AG20443 (cell line): ENCODE results near the gene DPM2.

Experiments used
- DNase-seq: peaks from one replicate; pipeline ENCODE4 v3.0.0; 2012; ENCODE audit warnings: low spot score, mixed read lengths

Gene DPM2

DNA sequence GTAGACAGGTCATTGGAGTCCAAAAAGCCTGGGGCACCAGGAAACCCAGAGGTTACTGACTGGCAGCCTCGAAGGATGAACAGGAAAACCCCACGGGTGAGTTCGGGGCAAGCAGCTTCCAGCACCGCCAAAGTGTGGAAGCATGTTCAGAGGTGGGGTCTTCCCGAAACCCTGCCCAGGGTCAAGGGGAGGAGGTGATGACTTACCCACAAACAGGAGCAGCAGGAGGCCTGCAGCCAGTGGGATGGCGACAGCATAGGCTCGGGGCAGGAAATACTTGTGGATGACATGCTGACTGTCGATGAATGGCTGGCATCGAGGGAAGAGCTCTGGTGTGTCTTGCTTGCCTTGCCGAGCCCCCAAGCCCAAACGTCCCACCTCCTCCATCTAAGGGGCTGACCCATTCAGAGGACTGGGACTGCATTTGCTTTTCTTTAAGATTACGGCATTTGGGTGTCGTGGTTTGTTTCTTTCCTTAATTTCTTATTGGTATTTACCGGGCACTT lies 1.3 kb downstream of the DPM2 start:
- DNase-seq: no peak

DNA sequence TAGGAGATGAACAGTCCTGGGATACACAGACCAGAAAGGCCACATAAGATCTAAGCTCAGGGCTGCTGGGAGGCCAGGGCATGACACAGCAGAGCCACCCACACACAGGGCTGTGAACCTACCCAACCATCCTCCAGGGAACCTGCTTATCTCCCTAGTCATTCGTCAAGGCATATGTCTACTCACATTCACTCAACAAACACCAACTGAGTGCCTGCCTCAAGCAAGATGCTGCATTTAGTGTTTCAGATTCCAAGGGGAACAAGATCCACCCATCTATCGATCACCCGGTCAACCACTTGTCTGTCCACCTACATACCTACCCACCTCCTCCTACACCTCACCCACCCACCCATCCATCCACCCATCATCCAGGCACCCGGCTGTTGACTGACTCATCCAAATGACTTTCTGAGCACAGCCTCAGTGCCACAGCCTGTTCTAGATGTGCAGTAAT lies 1.9 kb downstream of the DPM2 start:
- DNase-seq: no peak

DNA sequence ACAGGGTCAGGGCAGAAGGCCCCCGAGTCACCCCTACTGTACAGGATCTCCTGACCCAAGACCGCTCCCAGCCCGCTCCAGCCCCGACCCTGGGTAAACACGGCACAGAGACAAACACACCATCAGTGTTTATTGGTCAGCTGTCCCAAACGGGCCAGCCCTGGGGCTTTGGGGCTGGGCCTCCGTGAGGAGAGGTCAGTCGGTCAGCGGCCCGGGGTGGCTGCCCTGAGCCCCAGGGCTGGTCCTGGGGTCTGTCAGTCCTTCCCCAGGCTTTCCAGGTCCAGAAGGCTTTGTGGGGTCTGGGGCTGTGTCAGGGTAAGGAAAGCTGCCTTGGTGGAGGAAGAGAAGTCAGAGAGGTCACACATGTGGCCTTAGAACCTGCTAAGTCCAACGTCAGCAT lies 2.7 kb downstream of the DPM2 start:
- no peak for DNase-seq

DNA sequence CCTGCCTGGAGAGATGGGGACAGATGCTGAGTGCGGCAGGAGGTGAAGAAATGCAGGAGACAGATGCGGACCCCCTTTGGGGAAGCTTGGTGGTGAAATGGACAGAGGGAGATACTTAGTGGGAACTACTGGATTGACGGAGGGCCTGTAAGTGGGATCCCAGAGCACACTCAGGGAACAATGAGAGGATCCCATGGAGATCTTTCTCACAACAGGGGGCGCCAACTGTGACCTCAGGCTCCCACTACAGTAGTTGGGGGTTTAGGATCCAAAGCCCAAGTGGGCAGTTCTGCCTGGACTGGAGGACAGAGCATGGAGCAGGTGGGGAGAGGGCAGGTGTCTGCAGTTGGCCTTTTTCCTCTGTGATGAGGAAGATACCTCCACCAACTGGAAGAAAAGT lies 3.4 kb downstream of the DPM2 start:
- DNase-seq: no peak

DNA sequence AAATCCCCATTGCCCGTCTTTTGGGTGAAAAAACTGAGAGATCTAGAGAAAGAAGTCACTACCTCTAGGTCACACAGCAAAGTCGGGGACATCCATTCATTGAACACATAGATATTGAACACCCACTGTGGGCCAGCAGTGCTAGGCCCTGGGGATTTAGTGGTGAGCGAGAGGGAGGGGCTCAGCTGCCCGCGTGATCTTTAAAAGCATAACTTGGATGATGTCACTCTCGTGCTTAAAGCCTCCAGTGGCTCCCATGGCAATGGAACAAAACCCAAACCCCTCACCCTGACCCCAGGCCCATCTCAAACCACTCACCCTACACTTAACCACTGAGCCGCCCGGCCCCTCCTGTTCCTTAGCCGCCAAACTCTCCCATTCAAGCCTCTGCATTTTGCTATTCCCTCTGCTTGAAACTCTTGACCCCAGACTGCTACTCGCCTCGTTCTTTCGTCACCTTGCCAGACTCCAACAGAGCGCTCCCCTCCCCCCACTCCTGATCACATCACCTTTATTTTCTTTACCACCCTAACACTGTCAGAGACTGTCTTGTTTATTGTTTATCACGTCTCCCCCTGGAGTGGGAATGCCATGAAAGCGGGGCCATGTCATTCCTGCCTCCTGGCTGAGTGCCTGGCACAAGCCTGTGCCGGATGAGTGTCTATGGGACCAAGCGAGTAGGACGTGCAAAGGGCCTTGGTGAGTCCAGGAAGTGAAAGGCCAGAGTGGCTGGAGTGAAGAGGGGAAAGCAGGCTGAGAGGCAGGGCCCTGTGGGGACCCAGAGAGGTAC lies 6.4 kb downstream of the DPM2 start:
- DNase-seq: peak; percentile 59

DNA sequence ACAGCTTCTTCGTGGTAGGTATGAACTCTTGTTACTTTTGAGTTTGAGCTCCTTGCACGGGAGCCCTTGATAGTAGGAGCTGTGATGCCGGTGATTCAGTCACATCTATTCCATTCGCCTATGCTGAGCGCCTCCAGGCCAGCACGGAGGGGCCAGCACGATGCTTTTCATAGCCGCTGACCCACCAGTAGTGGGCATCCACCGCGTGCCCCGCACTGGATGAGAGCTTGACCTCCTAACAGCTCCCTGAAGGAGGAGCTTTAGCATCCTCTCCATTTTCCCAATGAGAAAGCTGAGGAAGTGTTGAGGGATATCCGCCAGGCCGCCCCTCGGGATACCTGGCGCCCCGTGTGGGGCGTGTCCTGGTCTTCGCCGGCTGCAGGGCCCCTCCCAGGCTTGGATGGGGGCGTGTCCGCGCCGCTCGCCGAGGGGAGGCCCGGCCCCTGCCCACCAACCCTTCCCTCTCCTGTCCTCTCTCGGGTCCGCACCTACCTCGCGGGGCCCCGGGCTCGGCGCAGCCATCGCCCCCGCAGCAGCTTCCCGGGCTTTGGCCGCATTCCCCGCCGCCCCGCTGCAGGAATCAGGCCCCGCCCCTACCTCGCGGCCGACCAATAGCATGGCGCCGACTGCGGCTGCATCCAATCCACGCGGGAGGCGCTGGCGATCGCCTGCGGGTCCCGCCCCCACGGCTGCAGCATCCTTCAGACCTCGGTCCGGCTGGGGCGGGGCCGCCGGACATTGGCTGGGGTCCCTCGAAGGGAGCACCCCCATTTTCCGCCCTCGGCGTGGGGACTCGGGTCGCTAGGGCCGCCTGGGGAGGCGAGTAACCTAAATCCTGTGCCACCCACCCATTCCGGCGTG lies 7.2 kb downstream of the DPM2 start, which contains the start of gene PIP5KL1:
Gene PIP5KL1, minus strand, starts transcription at position 547 of the 861 bp plus-strand sequence. Its CDS starts 25 bp downstream, at position 522.
- peak; percentile 98 for DNase-seq

DNA sequence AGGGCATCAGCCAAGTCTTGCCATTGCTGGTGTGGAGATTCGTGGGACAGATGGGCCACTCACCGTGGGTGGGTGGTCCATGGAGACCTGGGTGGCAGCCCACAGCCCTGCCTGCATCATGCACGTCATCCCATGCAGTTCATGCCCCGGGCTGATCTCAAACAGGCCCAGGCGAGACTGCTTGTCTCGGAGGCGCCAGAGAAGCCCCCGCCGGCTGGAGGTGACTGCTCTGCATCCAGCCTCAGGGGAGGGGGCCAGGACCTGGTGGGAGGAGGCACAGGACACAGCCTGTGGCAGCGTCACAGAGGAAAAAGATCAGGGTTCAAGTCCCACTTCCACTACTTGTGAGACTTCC lies 8.1 kb downstream of the DPM2 start:
- no peak for DNase-seq

DNA sequence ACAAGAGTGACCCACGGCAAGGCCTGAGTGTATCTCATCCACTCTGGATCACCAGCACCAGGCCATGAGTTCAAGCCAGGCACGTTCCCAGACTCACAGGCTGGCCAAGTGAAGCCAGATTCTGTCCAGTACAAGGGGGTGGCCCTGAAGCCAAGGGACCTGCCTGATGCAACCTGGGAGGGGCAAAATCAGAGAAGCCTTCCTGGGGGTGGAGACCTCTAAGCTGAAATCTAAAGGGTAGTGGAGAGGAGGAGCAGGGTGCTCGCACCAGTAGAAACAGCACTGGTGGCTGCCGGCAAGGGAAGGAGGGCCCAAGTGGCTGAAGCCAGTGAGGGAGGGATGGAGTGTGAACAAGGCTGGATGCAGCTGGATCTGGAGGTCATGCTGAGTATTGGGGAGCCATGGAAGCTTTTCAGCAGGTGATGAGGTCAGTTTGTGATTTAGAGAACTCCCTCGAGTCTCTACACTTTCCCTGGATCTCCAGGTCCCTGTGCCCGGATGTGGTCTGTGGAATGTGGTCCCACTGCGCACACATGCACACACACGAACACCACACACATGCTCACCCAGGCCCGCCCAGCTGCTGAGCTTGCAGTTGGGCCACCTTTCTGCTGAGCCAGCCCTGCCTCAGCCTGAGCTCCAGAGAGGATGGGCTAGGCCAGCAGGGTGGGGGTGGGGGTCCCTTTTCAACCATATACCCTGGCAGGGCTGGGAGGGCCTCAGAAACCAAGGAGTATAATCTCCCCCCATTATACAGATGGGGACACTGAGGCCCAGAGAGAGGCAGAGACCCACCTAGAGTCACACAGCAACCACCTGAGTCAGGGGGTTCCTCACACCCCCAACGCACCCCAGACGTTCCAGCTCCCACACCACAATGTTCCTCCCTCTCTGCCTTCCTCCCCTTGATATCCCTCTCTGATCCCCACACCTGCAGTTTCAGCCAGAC lies 8.7 kb downstream of the DPM2 start:
- no peak for DNase-seq

DNA sequence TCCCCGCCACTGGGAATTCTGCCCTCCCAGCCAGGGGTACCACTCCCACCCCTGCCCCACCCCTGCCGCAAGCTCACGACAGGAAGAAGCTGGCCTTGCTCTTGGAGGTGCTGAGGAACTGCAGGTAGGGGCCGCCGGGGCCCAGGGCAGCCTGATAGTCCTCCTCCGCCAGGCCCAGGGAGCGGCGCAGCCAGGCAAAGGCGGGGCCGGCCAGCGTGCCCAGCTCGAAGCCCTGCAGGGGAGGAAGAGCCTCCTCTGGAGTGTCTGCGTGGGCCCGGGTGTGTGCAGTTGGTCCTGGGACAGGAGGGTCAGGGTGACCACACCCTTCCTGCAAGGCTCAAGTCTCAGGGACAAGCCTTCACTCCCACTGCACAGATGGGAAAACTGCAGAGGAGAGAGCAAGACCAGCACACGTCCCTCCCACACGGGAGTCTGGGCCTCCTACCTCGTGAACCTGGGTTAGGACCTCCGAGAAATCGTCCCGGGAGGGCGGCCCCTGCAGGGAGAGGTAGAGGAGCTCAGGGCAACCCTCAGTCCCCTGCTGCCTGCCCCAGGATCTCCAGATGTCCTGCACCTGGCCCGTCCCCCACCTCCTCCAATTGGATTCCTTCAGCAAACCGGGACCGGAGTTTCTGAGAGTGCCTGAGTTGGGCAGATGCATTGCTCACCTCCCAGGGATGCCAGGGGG lies 9.5 kb downstream of the DPM2 start:
- DNase-seq: no peak

DNA sequence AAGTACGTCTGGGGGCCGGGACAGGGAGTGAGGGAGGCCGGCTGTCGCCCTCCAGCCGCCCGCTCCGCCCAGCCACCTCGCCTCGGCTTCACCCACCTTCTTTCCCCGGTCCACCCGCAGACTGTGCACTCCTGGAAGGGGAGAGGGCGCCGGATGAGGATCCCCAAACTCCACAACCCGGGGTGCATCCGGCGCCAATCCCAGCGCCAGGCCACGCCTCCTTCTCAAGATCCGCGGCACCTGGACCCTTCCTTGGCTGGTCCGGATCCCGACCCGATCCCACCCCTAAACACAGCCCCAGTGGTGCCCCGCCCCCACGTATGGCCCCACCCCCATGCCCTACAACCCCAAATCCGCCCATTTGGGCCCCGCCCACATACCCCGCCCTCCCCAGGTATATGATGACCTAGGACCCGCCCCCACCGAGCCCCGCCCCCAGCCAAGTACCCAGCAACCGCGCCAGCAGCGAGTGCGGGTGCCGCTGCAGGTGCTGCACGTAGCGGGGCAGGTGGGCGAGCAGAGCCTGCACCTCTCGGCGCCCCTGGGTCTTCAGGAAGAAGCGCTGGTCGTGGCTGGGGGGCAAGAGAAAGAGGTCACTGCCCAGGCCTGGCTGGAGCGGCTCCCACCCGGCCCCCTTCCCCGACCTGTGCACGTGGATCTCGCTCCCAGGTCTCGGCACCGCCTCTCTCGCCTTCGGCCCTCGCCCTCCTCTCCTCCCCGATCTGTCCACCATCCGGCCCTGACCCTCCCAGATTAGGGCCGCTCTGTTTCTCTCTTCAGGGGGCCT lies 10.3 kb downstream of the DPM2 start:
- no peak for DNase-seq

DNA sequence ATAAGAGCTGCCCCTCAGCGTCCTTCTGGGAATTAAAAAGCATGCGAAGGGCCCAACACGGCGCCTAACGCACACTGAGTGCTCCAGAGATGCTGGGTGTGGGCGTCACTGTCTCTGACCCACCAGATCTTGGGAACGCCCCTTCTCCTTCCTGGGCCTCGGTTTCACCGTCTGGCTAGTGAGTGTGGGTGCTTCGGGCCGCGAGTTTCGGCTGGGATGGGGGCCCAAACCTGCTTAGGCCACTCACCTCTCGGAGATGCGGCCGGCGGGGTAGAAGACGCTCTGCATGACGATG lies 10.8 kb downstream of the DPM2 start:
- DNase-seq: no peak

DNA sequence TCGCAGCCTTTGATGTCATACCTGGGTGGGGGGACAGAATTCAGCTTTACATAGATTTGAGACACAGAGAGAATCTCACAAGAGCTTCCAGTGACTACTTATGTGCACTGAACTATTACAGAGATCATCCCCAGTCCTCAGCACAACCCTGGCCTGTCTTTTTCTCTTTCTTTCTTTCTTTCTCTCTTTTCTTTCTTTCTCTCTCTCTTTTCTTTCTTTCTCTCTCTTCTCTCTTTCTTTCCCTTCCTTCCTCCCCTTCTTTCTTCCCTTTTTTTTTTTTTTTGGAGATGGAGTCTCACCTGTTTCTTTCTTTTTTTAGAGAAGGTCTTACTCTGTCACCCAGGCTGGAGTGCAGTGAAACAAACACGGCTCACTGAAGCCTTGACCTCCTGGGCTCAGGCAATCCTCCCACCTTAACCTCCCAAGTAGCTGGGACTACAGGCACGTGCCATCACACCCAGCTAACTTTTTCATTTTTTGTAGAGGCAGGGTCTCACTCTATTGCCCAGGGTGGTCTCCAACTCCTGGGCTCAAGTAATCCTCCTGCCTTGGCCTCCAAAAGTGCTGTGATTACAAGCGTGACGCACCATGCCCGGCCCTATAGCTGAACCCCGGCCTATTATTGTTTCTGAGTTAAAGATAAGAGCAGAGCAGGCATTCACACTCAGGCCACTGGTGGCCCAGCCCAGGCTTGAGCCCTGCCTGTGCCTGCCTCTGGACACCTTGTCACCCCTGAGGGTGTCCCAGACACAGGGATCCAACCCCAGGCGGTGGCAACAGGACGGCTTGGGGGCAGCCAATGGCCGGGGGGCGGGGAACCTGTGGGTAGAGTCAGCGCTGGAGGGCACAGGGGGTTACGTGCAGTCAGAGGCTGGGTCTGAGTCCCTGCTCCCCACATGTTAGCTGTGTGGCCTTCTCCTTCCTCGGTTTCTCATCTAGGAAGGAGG lies 11.4 kb downstream of the DPM2 start:
- no peak for DNase-seq

DNA sequence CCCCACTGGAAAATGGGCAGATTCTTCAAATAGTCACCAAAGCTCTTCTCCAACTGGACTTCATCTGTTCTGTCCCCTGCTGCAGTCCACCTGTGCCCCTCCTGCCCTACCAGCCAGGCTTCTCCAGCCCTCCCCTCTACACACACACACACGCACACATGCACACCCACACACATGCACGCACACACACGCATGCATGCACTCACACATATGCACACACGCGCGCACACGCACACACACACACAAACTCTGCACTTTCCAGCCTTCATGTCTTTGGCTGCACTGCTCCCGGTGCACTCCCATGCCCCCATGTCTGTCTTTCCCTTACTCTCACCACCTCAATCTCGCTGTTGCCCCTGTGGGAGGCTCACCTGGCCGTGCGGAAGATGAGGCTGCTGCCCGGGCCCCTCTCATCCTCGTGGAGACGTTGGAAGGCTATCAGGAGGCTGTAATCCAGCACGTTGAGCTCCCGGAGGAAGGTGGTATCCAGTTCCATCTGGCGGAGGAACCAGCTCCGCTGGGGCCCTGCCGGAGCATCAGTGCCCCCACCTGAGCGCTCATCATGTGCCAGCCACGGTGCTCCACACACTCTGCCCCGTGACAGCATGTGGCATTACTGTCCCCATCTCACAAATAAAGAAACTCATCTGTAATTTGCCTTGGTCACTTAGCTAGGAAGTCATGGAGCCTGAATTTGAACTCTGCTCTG lies 12.8 kb downstream of the DPM2 start:
- DNase-seq: no peak

DNA sequence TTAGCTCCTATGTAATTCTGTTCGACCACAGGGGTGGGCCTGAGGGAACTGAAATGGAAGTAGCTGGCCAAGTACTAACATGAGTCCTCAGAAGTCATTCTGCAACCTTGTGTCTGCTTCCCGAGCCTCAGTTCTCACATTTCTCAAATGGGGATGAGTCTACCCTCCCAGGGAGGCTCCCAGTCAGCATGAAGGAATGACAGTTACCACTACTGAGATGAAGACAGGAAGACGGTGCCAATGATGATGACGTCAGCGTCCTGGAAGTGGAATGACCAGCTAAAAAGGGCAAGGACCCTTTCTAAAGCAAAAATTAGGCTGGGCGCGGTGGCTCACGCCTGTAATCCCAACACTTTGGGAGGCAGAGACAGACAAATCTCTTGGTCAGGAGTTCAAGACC lies 13.9 kb downstream of the DPM2 start:
- DNase-seq: peak; percentile 89

DNA sequence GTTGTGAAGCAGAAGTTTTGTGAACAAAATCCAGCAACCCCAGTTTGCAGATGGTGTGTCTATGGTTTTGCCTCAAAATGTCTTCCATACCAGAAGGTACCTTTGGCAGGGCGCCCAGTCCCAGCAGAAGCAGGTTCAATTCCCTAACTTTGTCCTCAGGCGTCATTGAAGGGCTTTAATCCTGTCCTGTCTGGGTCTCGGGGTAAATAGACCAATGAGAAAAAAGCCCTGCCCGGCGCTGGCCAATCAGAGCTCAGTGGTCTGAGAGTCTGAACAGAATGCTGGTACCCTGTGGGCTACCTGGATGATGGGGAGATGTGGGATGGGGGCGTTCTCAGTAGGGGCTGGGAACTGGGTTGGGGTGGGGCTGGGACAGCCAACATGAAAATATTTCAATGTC lies 14.6 kb downstream of the DPM2 start:
- no peak for DNase-seq

DNA sequence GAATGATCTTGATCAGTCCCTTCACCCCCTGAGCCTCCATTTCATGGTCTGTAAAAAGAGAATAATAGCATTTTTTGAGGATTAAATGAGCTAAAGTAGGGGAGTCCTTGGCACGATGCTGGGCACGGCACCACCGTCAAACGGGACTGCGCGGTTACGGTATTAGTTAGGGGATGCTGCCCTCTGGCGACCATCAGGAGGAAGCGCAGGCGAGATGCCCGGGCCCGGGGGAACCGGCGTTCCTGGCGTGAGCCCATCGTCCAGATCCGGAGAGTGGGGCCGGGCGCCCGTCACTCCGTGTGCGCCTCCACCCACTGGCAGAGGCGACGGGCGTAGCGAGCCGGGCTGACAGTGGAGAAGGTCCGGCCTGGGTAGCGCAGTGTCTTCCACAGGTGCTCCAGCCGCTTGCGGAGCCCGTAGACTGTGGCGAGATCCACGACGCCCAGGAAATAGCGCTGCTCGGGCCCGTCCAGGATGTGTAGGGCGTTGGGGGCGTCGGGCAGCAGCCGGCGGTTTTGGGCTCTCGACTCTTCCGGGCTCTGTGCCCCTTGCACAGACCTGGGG lies 16.0 kb downstream of the DPM2 start:
- peak; percentile 83 for DNase-seq

DNA sequence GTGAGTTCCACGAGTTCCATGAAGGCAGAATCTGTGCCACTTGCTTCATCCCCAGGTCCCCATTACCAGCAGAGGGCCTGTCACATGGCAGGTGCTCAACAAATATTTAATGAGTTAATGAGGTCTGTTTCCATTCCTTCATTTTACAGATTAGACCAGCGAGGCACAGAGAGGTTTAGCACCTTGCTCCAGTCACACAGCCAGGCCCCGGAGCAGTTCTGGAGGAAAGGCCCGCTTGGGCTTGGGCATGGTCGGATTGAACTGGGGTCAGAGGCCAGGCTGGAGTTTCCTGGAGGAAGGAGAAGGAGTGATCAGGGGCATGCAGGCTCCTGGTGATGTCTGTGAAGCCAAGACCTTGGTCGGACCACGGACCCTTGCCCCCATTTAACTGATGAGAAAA lies 16.9 kb downstream of the DPM2 start:
- DNase-seq: no peak

DNA sequence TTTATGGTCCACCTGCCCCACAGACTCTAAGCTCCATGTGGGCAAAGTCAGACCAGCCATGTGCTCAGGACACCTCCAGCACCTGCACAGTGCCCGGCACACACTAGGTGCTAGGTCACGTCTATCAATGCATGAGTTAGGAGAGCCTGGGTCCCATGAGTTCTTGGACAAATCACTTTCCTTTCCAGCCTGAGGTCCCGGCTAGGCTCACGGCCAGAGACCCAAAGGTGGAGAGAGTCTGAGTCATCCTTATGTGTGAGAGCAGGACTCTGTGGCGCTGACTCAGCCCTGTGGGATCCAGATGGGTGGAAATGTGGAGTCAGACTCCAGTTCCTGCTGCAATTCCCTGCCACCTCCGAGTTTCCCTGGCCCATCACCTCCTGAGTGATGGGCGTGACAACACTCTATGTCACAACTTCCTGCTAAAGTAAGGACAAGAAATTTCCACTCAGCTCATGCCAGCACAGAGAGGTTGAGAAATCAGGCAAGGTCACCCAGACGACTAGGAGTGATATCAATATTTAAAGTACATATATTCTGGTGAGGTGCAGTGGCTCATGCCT lies 18.3 kb downstream of the DPM2 start:
- DNase-seq: peak; percentile 89
